Sigmoid colon (tissue), 7 donors: ENCODE data around the gene CALML3. TPM values are rescaled to one million over a fixed set of nuclear protein-coding genes. Genes with fewer than 3 reads are reported as not detected.
A peak's percentile ranks its signal among the peaks of the same experiment; 100 is the strongest.

Experiments
- DNase-seq: peaks from one replicate; pipeline ENCODE4 v3.0.0-alpha.2; 2019
- H3K27ac ChIP-seq, 4 donors: fragments of 200-600 bp; sonication (generic); one replicate each; pipeline ENCODE4 v1.5.1; 2016 to 2019; ENCODE audit warnings: mild to moderate bottlenecking in 1 of 4
- H3K27me3 ChIP-seq, 3 donors: fragments of 200-600 bp; sonication (generic); one replicate each; pipeline ENCODE4 v1.5.1; 2019; ENCODE audit warnings: mild to moderate bottlenecking in 1 of 3
- H3K36me3 ChIP-seq, 4 donors: fragments of 200-600 bp; sonication (generic); one replicate each; pipeline ENCODE4 v1.5.1; 2016 to 2019
- H3K4me1 ChIP-seq, 4 donors: fragments of 200-600 bp; sonication (generic); one replicate each; pipeline ENCODE4 v1.5.1; 2017 to 2019
- H3K4me3 ChIP-seq, 4 donors: fragments of 200-600 bp; sonication (generic); one replicate each; pipeline ENCODE4 v1.5.1; 2017 to 2019; ENCODE audit warnings: mild to moderate bottlenecking in 2 of 4, moderate library complexity in 1 of 4
- H3K9me3 ChIP-seq, 4 donors: fragments of 200-600 bp in 3 of 4; sonication (generic) in 3 of 4; one replicate each; pipeline versions ENCODE4 v1.5.1 to v1.6.1; 2013 to 2019
- CTCF ChIP-seq, 4 experiments: fragments of 450-650 bp in 3 of 4; fragments of 200-600 bp in 1 of 4; IDR thresholded peaks; one replicate each; pipeline ENCODE4 v1.5.1; 2016 to 2019; ENCODE audit warnings: antibody characterized with exemption in 4 of 4, mild to moderate bottlenecking in 3 of 4, moderate library complexity in 2 of 4
- EP300 ChIP-seq, 4 donors: sonication (generic); formaldehyde crosslinking; IDR thresholded peaks; one replicate each; pipeline ENCODE4 v1.6.1; 2017; ENCODE audit warnings: antibody characterized with exemption in 4 of 4
- POLR2A ChIP-seq, 2 donors: fragments of 450-650 bp; IDR thresholded peaks; one replicate each; pipeline ENCODE4 v1.6.1; 2016; ENCODE audit warnings: antibody characterized with exemption in 2 of 2, mild to moderate bottlenecking in 2 of 2, moderate library complexity in 2 of 2
- POLR2AphosphoS5 ChIP-seq, 4 donors: sonication (generic); formaldehyde crosslinking; IDR thresholded peaks; one replicate each; pipeline ENCODE4 v1.6.1; 2017; ENCODE audit warnings: antibody characterized with exemption in 4 of 4
- WGBS, 2 donors: extraction: QIAGEN DNeasy Blood & Tissue Kit; methylation state at CpG; one replicate each; pipeline ENCODE4 v1.1.7; 2013; 5-methylcytosine and 5-hydroxymethylcytosine counted together
- intact Hi-C: fragments of 100-400 bp; cut with DNase I; formaldehyde crosslinking; loops from one replicate; pipeline ENCODE4 v1.15.1; 2023
- polyA plus RNA-seq, 3 donors: library from polyadenylated mRNA; stranded (reverse); fragments of 200-250 nt; gene quantifications; one replicate each; pipeline ENCODE4 v1.2.3, GENCODE V29; 2013
- total RNA-seq, 4 donors: library from RNA; depleted of rRNA; stranded (reverse); fragments of >200 nt; gene quantifications; one replicate each; pipeline ENCODE4 v1.1.0, GENCODE V29; 2016
- donor health status: healthy with polysubstance abuse.
- donor health status: Bipolar disorder and iron deficiency.
- donor health status: healthy.

Gene CALML3
- total and polyA plus RNA-seq, 7 donors = 0.15 TPM; not detected in 6

DNA sequence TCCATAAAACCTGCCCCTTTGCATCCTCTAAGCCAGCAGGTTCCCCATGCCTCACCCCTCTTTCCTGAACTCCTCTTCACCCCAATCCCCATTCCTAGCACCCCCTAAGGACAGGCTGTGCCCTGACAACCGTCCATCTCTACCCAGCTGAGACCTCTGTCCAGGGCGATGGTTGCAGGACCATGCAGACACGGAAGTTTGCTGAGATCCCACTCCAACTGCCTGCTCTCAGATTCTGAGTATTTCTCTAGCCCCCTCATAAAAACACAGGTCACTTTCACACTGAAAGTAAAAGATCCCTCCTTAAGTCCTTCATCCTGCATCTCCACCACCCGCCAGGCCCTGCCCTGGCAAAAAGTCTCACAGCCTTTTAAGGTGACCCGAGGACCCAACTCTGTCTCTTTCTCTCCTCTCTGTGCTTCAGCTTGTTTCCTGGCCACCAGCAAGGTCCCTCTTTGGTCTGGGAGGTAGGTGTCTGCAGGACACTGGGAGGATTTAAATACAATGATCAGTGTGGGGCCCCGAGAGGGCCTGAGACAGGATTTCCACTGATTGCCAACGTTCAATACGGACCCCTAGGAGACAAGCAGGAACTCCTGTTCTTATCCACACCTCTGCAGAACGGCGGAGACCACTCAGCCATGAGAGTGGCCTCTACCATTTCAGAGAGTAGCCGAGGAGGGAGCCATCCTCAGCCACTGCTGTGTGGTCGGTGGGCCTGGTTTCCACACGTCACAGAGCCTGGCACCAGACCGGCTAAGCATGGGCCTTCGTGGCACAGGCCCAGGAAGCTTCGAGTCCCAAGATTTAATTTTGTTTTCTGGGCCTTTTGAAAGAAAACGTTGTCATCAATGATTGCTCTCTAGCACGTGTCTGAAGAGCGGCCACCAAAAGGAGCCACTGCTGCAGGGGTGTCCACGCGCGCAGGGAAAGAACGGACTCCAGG, 27.9 kb downstream of the CALML3 start:
- no peaks in the 10 kb centered on the region for H3K36me3 ChIP-seq
- peaks cover 0 to 69% (median 58%) of the 10 kb centered on the region in 4 donors for H3K4me1 ChIP-seq
- intact Hi-C loops = no loop called here
- TF ChIP-seq POLR2A (IDR thresholded peaks at IDR 0.05) = no peak
- TF ChIP-seq EP300 (IDR thresholded peaks at IDR 0.05) = no peak
- no peak for TF ChIP-seq CTCF (IDR thresholded peaks at IDR 0.05)
- TF ChIP-seq POLR2AphosphoS5 (IDR thresholded peaks at IDR 0.05) = no peak
- no peaks in the 10 kb centered on the region for H3K9me3 ChIP-seq
- peak overlapping the region; percentile 61 to 83 (median 78) for H3K27ac ChIP-seq
- H3K27me3 ChIP-seq = no peaks in the 10 kb centered on the region
- DNase-seq = peak; percentile 46
- 86 to 88% methylated on average over 23 of the region's 23 CpGs for WGBS, 2 donors
- H3K4me3 ChIP-seq = no peak overlapping the region

DNA sequence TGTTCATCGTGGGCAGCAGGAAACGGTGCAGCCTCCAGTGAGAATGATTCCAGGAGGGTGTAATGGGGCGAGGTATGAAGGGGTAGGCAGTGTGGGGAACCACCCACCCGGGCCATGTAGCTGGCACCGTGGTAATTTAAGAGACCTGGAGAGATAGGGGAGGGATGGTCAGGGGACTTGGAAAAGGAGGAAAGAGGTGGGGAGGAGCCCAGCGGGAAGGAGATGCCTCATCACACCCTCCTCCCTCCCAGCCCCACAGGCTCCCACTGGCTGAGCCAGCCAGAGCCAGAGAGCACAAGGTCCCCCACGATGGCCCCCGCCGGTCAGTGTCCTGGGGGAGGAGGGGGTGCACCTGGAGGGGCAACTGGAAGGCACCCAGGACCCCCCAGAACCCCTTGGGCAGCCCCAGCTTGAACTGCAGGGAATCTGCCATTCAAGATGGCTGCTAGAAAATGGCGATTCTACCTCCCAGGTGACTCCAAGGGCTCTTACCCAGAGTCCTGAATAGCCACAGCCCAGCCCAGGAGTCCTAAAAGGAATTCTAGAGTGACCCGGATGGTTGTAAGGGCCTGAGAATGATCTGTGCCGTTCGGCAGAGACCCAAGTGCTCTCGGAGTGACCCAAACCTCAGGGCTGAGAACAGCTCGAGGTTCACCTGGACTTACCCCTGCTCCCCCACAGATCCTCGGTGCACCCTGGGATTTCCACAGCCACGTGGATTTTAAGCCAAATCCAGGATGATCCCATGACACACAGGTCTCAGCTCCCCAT, 28.8 kb downstream of the CALML3 start:
- no peaks in the 10 kb centered on the region for H3K9me3 ChIP-seq
- intact Hi-C loops = no loop called here
- WGBS, 2 donors = 78 to 79% methylated on average over 17 of the region's 17 CpGs

DNA sequence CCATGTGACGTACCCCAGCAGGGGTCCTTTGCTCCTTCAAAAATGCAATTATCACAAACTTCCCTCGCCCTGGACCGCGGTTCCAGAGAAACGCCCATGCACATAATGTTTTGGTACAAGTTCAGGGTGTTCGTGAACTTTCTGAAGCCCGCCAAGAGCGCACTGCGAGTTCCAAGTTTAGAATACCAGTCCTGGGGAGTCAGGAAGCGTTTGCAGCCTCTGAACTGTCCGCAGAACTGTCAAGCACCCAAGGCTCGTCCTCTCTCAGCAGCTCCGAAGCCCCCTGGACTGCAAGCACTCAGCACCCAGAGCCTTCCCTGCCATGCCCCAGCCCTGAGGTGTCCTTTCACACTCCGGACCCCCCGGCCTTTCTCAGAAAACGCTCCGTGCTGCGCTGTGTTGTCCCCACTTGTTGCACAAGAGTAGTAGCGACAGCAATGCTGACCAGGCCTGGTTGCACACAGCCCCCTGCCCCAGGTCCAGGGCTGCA, 30.3 kb downstream of the CALML3 start:
- WGBS, 2 donors = 82 to 91% methylated on average over 19 of the region's 19 CpGs
- peak; percentile 63 for DNase-seq
- Histone ChIP-seq H3K27ac (peak overlapping the region; percentile 61 to 83 (median 78)), H3K27me3 (no peaks in the 10 kb centered on the region), H3K36me3 (no peaks in the 10 kb centered on the region), H3K4me1 (peaks cover 0 to 69% (median 68%) of the 10 kb centered on the region in 4 donors), H3K4me3 (no peak overlapping the region), H3K9me3 (no peaks in the 10 kb centered on the region)
- intact Hi-C loops = no loop called here
- TF ChIP-seq POLR2AphosphoS5 (IDR thresholded peaks at IDR 0.05) (no peak), POLR2A (IDR thresholded peaks at IDR 0.05) (no peak), CTCF (IDR thresholded peaks at IDR 0.05) (no peak)

More for the DNA sequence above, 28.8 kb downstream of the CALML3 start:
- Histone ChIP-seq H3K27me3 (no peaks in the 10 kb centered on the region), H3K36me3 (no peaks in the 10 kb centered on the region), H3K4me3 (no peak overlapping the region), H3K4me1 (peaks cover 0 to 69% (median 58%) of the 10 kb centered on the region in 4 donors), H3K27ac (peak overlapping the region; percentile 61 to 83 (median 78))
- TF ChIP-seq POLR2A (IDR thresholded peaks at IDR 0.05) = no peak
- no peak for TF ChIP-seq CTCF (IDR thresholded peaks at IDR 0.05)
- no peak for TF ChIP-seq POLR2AphosphoS5 (IDR thresholded peaks at IDR 0.05)
- no peak for TF ChIP-seq EP300 (IDR thresholded peaks at IDR 0.05)
- DNase-seq = peak; percentile 59

DNA sequence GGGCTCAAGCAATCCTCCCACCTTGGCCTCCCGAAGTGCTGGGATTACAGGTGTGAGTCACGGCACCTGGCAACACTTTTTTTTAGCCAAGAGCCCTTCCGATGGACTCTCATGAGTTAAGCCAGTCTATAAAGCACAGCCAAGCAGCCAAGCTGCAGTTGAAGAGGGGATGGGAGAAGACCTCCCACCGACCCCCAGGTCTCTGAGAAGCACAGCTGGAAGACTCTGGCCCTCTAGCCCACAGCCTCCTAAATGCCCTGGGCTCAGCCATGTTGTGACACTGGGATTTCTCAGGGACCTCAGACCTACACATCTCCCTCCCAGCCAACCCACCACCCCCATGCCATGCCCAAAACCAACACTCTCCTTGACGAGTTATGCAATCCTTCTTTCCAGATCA, 31.1 kb downstream of the CALML3 start:
- WGBS, 2 donors = 92 to 93% methylated on average over 5 of the region's 5 CpGs
- TF ChIP-seq POLR2AphosphoS5 (IDR thresholded peaks at IDR 0.05) (no peak), EP300 (IDR thresholded peaks at IDR 0.05) (no peak), POLR2A (IDR thresholded peaks at IDR 0.05) (no peak), CTCF (IDR thresholded peaks at IDR 0.05) (no peak)
- DNase-seq = peak; percentile 40
- H3K27me3 ChIP-seq = no peaks in the 10 kb centered on the region
- no peaks in the 10 kb centered on the region for H3K9me3 ChIP-seq
- H3K4me3 ChIP-seq = no peak overlapping the region
- peak overlapping the region; percentile 61 to 83 (median 78) for H3K27ac ChIP-seq
- no peaks in the 10 kb centered on the region for H3K36me3 ChIP-seq
- intact Hi-C loops = no loop called here
- H3K4me1 ChIP-seq = peaks cover 0 to 76% (median 75%) of the 10 kb centered on the region in 4 donors
